KMS-11 (cell line): Measurements from ENCODE around the gene COG6.

Experiments used
- H2AFZ ChIP-seq: fragments of 200-600 bp; sonication (generic); 2 replicates; pipeline ENCODE4 v1.6.1; 2016; ENCODE audit warnings: antibody characterized with exemption, mixed run types, low read depth
- H3K27ac ChIP-seq: fragments of 200-600 bp; sonication (generic); 2 replicates; pipeline ENCODE4 v1.6.1; 2016; ENCODE audit warnings: mild to moderate bottlenecking, mixed run types
- H3K27me3 ChIP-seq: fragments of 200-600 bp; sonication (generic); 2 replicates; pipeline ENCODE4 v1.6.1; 2017; ENCODE audit warnings: mild to moderate bottlenecking, low read depth, mixed run types, moderate library complexity; ENCODE audit not compliant: insufficient read depth
- H3K36me3 ChIP-seq: fragments of 200-600 bp; sonication (generic); 2 replicates; pipeline ENCODE4 v1.6.1; 2017; ENCODE audit warnings: mild to moderate bottlenecking, mixed run types; ENCODE audit not compliant: insufficient read depth
- H3K4me1 ChIP-seq: fragments of 200-600 bp; sonication (generic); 2 replicates; pipeline ENCODE4 v1.6.1; 2016; ENCODE audit warnings: mild to moderate bottlenecking, low read depth, mixed run types; ENCODE audit not compliant: poor library complexity, severe bottlenecking
- H3K4me2 ChIP-seq: fragments of 200-600 bp; sonication (generic); 2 replicates; pipeline ENCODE4 v1.7.0; 2016; ENCODE audit warnings: mild to moderate bottlenecking, mixed run types
- H3K4me3 ChIP-seq: fragments of 200-600 bp; sonication (generic); IDR thresholded peaks from 2 replicates; pipeline ENCODE4 v1.6.1; 2017; ENCODE audit warnings: low read depth, low read length, mixed read lengths; ENCODE audit not compliant: insufficient read depth
- H3K79me2 ChIP-seq: fragments of 200-600 bp; sonication (generic); 2 replicates; pipeline ENCODE4 v1.6.1; 2016; ENCODE audit warnings: low read depth, mixed run types; ENCODE audit not compliant: insufficient read depth
- H3K9ac ChIP-seq: fragments of 200-600 bp; sonication (generic); 2 replicates; pipeline ENCODE4 v1.6.1; 2016; ENCODE audit warnings: mild to moderate bottlenecking, mixed run types
- H4K20me1 ChIP-seq: fragments of 200-600 bp; sonication (generic); 2 replicates; pipeline ENCODE4 v1.6.1; 2016; ENCODE audit warnings: mild to moderate bottlenecking, mixed run types; ENCODE audit not compliant: insufficient read depth
- CTCF ChIP-seq: fragments of 200-600 bp; sonication (generic); conservative IDR thresholded peaks from 2 replicates; pipeline ENCODE4 v1.6.1; 2017; ENCODE audit warnings: low read depth, mild to moderate bottlenecking, antibody characterized with exemption, low read length, moderate library complexity, mixed read lengths

Gene COG6

GRCh38 chr13:39777021-39777420, 121.6 kb downstream of the COG6 start:
- H3K27ac ChIP-seq, result no peak overlapping the region
- no peak overlapping the region for H3K9ac ChIP-seq
- H3K4me1 ChIP-seq, result peaks cover 3% of the 10 kb centered on the region
- no peak for TF ChIP-seq CTCF
- H3K79me2 ChIP-seq, result no peaks in the 10 kb centered on the region
- no peak overlapping the region for H2AFZ ChIP-seq
- H3K4me2 ChIP-seq, result no peak overlapping the region
- H3K36me3 ChIP-seq, result no peaks in the 10 kb centered on the region
- H3K4me3 ChIP-seq, result no peak overlapping the region
- no peaks in the 10 kb centered on the region for H3K27me3 ChIP-seq
- no peaks in the 10 kb centered on the region for H4K20me1 ChIP-seq

GRCh38 chr13:39777527-39778061, 122.1 kb downstream of the COG6 start:
- no peak overlapping the region for H3K9ac ChIP-seq
- no peak overlapping the region for H3K4me3 ChIP-seq
- H3K4me1 ChIP-seq, result peaks cover 3% of the 10 kb centered on the region
- H3K27ac ChIP-seq, result no peak overlapping the region
- no peak for TF ChIP-seq CTCF
- no peaks in the 10 kb centered on the region for H3K27me3 ChIP-seq
- H3K36me3 ChIP-seq, result no peaks in the 10 kb centered on the region
- H2AFZ ChIP-seq, result no peak overlapping the region
- H3K79me2 ChIP-seq, result no peaks in the 10 kb centered on the region
- no peak overlapping the region for H3K4me2 ChIP-seq
- H4K20me1 ChIP-seq, result no peaks in the 10 kb centered on the region

GRCh38 chr13:39779337-39780265, 124.1 kb downstream of the COG6 start:
- H4K20me1 ChIP-seq, result no peaks in the 10 kb centered on the region
- no peak overlapping the region for H2AFZ ChIP-seq
- TF ChIP-seq CTCF, result no peak
- H3K4me1 ChIP-seq, result peaks cover 3% of the 10 kb centered on the region
- no peak overlapping the region for H3K27ac ChIP-seq
- H3K79me2 ChIP-seq, result no peaks in the 10 kb centered on the region
- H3K36me3 ChIP-seq, result no peaks in the 10 kb centered on the region
- no peak overlapping the region for H3K9ac ChIP-seq
- no peak overlapping the region for H3K4me2 ChIP-seq
- no peaks in the 10 kb centered on the region for H3K27me3 ChIP-seq
- H3K4me3 ChIP-seq, result no peak overlapping the region

GRCh38 chr13:39780711-39781110, 125.2 kb downstream of the COG6 start:
- no peaks in the 10 kb centered on the region for H3K36me3 ChIP-seq
- peaks cover 3% of the 10 kb centered on the region for H3K4me1 ChIP-seq
- H3K4me3 ChIP-seq, result no peak overlapping the region
- H3K9ac ChIP-seq, result no peak overlapping the region
- H3K27me3 ChIP-seq, result no peaks in the 10 kb centered on the region
- no peak overlapping the region for H3K4me2 ChIP-seq
- no peaks in the 10 kb centered on the region for H3K79me2 ChIP-seq
- H2AFZ ChIP-seq, result no peak overlapping the region
- TF ChIP-seq CTCF, result no peak
- H3K27ac ChIP-seq, result no peak overlapping the region
- H4K20me1 ChIP-seq, result no peaks in the 10 kb centered on the region
